ENCODE measurements around the gene PPFIA2.

- TF ChIP-seq, protein P1, sequence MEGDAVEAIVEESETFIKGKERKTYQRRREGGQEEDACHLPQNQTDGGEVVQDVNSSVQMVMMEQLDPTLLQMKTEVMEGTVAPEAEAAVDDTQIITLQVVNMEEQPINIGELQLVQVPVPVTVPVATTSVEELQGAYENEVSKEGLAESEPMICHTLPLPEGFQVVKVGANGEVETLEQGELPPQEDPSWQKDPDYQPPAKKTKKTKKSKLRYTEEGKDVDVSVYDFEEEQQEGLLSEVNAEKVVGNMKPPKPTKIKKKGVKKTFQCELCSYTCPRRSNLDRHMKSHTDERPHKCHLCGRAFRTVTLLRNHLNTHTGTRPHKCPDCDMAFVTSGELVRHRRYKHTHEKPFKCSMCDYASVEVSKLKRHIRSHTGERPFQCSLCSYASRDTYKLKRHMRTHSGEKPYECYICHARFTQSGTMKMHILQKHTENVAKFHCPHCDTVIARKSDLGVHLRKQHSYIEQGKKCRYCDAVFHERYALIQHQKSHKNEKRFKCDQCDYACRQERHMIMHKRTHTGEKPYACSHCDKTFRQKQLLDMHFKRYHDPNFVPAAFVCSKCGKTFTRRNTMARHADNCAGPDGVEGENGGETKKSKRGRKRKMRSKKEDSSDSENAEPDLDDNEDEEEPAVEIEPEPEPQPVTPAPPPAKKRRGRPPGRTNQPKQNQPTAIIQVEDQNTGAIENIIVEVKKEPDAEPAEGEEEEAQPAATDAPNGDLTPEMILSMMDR (IDR thresholded peaks at IDR 0.05; ENCODE audit: poor library complexity, severe bottlenecking), result no peak
- no peak for TF ChIP-seq POLR2AphosphoS5 (IDR thresholded peaks at IDR 0.05)
- TF ChIP-seq EZH2 (IDR thresholded peaks at IDR 0.05; ENCODE audit: borderline replicate concordance, insufficient read depth, low read length, poor library complexity, severe bottlenecking), result no peak
- TF ChIP-seq EP300 (conservative IDR thresholded peaks at IDR 0.05; ENCODE audit: poor library complexity, severe bottlenecking), result no peak
- no peak for TF ChIP-seq RAD21 (conservative IDR thresholded peaks at IDR 0.05)
- no peak for TF ChIP-seq SMC3 (conservative IDR thresholded peaks at IDR 0.05; ENCODE audit: poor library complexity)
- TF ChIP-seq REST (IDR thresholded peaks at IDR 0.05; ENCODE audit: borderline replicate concordance), result no peak
Measured at GRCh38 chr12:81333812-81334211, 425.3 kb downstream of the PPFIA2 start.

Data from neural cell (in vitro differentiated cells).